ENCODE measurements around the gene TANGO6. TPM values are rescaled to one million over a fixed set of nuclear protein-coding genes. Genes with fewer than 3 reads are reported as not detected.
A peak's percentile ranks its signal among the peaks of the same experiment; 100 is the strongest.

The TANGO6 gene
- total RNA-seq, 6 donors from 2014 or later: 11.7 to 30.4 (median 15.5) TPM

DNA sequence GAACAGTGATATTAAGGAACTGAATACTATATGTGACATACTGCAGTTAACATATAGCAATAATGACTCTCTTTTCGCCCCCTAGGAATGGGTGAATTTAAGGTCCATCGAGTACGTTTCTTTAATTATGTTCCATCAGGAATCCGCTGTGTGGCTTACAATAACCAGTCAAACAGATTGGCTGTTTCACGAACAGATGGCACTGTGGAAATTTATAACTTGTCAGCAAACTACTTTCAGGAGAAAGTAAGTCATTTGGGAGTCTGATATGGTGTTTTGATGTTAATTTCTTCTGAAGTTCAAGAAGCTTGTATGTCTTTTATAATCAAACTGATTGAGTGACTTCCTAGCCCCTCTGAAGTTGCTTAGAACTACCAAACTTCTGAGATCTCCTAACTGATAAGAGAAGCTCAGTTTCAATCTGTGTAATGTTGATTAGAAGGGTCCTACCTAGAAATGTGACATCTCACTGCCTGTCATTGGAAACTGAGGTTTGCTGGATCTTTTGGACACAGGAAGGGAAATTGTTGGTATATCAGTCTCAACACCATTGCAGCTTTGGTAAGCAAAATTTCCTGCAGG, 290.1 kb downstream of the TANGO6 start:
- no peak for TF ChIP-seq POLR2AphosphoS5 (IDR thresholded peaks at IDR 0.05)
- no peak for TF ChIP-seq EP300 (IDR thresholded peaks at IDR 0.05)
- ATAC-seq (ENCODE audit: low FRiP score in 2 of 2) (no peak), DNase-seq (no peak)
- Histone ChIP-seq H3K27me3 (no peaks in the 10 kb centered on the region), H3K9me3 (no peaks in the 10 kb centered on the region), H3K4me3 (peak overlapping the region; percentile 85 to 99 (median 95)), H3K27ac (peak overlapping the region in 2 of 4 donors; percentile 92 to 96), H3K4me1 (peaks cover 19 to 36% (median 24%) of the 10 kb centered on the region in 4 donors), H3K36me3 (peaks cover 0 to 19% (median 4%) of the 10 kb centered on the region in 4 donors)
- WGBS, 2 donors: 51 to 52% methylated on average over 5 of the region's 5 CpGs

Small RNA genes lying within 50 kb of the gene (small RNA-seq; reads per million reads assigned to genes)
- gene RF00019 (0 reads per million in 4 donors), gene RF00066 (0 reads per million in 4 donors), gene RNU6-898P (0 reads per million in 4 donors)

Other genes starting within 250 kb of the TANGO6 start
- 10 to 100 TPM in 3 of 6 donors, 1 to 10 TPM in 3; 3.6 to 12.3 (median 9.9) TPM for gene CDH3, start 198.2 kb upstream of the TANGO6 start, total RNA-seq
- gene CDH1, start 106.2 kb upstream of the TANGO6 start, total RNA-seq: 100 to 1,000 TPM in 5 of 6 donors, 10 to 100 TPM in 1; 99.5 to 174 (median 132) TPM

All from upper lobe of left lung (tissue), 6 donors.